ENCODE measurements around the gene FGFR4.

The FGFR4 gene

DNA sequence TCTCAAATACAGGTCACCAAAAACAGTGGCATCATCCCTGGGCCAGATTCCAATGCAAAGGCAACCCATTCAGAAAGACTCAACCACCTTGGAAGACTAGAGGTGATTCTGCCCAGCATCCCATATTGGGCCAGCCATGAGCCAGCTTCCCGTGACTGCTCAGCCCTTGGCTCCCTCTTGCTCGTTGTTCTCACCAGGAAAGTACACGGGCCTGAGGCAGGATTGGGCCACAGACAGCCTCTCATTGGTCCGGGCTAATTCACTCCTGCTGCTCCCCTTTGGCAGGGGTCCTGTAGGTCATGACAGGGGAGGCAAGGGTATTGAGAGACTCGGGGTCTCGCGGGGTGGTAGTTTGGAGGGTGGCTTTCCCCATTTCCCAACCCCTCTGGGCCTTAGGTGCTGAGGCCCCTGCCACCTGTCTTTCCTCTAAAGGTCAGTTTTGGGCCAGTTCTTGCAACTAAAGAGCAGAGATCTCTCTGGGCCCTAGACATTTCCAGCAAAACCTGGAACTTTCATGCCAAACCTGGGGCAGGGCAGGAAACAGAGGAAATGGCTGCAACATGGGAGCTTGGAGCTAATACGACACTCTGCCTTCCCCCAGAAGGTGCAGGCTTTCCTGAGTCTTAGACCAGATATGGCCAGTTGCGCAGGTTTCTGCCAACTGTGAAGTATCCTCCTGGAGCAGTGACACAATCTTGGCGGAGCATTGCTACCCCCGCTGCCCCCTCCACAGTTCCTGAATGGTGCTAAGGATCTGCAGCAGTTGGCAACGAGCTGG, 22.0 kb upstream of the FGFR4 start:
- Histone ChIP-seq H3K79me2 (ENCODE audit: insufficient read depth, low read length) (no peaks in the 10 kb centered on the region), H3K27ac (ENCODE audit: low read depth, low read length) (no peak overlapping the region), H3K9me3 (ENCODE audit: insufficient read depth, low read length) (no peaks in the 10 kb centered on the region), H3F3A (ENCODE audit: insufficient read depth) (peaks cover 5% of the 10 kb centered on the region; the same call in 1 of the 2 replicates), H4K20me1 (ENCODE audit: low read depth, low read length) (no peaks in the 10 kb centered on the region), H3K27me3 (ENCODE audit: low read length) (no peaks in the 10 kb centered on the region), H3K9ac (ENCODE audit: low read length) (no peak overlapping the region), H3K4me3 (ENCODE audit: insufficient read depth, low read length, poor library complexity, severe bottlenecking) (no peak overlapping the region), H3K36me3 (ENCODE audit: low read length) (no peaks in the 10 kb centered on the region), H3K9me2 (replicated peaks; ENCODE audit: insufficient read depth, low read length) (no peaks in the 10 kb centered on the region), H2AFZ (ENCODE audit: low read depth, low read length, severe bottlenecking) (no peak overlapping the region), H3K4me2 (ENCODE audit: low read depth, low read length, poor library complexity, severe bottlenecking) (no peak overlapping the region)
- TF ChIP-seq EZH2phosphoT487 (conservative IDR thresholded peaks at IDR 0.05; ENCODE audit: low read length): no peak
- TF ChIP-seq CTCF (IDR thresholded peaks at IDR 0.05; ENCODE audit: insufficient read depth, low read length, poor library complexity, severe bottlenecking): no peak

DNA sequence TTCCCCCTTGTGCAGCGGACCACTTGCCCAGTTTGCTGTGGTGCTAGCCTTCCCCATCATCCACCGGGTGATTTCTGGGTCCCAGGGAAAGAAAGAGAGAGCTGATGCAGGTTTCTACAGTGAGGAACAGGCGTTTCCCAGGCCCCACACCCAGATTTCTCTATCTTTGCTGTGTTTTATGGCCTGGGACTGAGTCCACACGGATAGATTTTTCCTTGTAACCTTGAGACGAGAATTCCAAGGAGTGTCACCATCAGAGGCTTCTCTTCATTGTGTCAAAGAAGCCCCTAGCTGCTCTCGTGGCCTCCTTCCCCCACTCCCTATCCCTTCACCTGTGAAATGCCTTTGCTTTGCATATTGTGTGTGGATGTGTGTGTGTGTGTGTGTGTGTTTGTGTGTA, 21.2 kb upstream of the FGFR4 start:
- H3K27me3 ChIP-seq (ENCODE audit: low read length): no peaks in the 10 kb centered on the region
- TF ChIP-seq CTCF (IDR thresholded peaks at IDR 0.05; ENCODE audit: insufficient read depth, low read length, poor library complexity, severe bottlenecking) (no peak), EZH2phosphoT487 (conservative IDR thresholded peaks at IDR 0.05; ENCODE audit: low read length) (no peak)
- no peaks in the 10 kb centered on the region for H4K20me1 ChIP-seq (ENCODE audit: low read depth, low read length)
- H3K36me3 ChIP-seq (ENCODE audit: low read length): no peaks in the 10 kb centered on the region
- no peaks in the 10 kb centered on the region for H3K9me2 ChIP-seq (replicated peaks; ENCODE audit: insufficient read depth, low read length)
- no peaks in the 10 kb centered on the region for H3K79me2 ChIP-seq (ENCODE audit: insufficient read depth, low read length)
- no peak overlapping the region for H3K4me2 ChIP-seq (ENCODE audit: low read depth, low read length, poor library complexity, severe bottlenecking)
- H3F3A ChIP-seq (ENCODE audit: insufficient read depth): peaks cover 12% of the 10 kb centered on the region
- H3K9ac ChIP-seq (ENCODE audit: low read length): no peak overlapping the region
- H3K9me3 ChIP-seq (ENCODE audit: insufficient read depth, low read length): no peaks in the 10 kb centered on the region
- no peak overlapping the region for H2AFZ ChIP-seq (ENCODE audit: low read depth, low read length, severe bottlenecking)
- no peak overlapping the region for H3K4me3 ChIP-seq (ENCODE audit: insufficient read depth, low read length, poor library complexity, severe bottlenecking)
- H3K27ac ChIP-seq (ENCODE audit: low read depth, low read length): no peak overlapping the region

DNA sequence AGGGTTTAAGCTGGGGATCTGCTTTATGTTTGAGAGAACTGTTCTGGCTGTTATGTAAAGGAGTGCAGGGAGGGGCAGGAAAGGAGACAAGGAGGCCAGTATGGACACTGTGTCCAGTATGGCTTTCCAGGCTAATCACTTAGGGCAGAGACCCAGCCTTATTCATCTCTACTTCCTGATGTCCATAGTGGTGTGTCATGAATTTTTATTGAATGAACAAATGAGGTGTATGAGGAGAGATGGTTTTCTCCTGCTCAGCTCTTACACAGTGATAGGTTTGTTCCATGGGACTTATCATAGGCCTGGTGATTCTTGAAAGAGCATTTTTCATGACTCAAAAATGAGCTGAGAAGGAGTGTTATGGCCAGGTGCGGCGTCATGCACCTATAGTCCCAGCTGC, 20.5 kb upstream of the FGFR4 start:
- H3K4me2 ChIP-seq (ENCODE audit: low read depth, low read length, poor library complexity, severe bottlenecking): no peak overlapping the region
- H3K79me2 ChIP-seq (ENCODE audit: insufficient read depth, low read length): no peaks in the 10 kb centered on the region
- H3K9ac ChIP-seq (ENCODE audit: low read length): no peak overlapping the region
- H3K9me2 ChIP-seq (replicated peaks; ENCODE audit: insufficient read depth, low read length): no peaks in the 10 kb centered on the region
- H3F3A ChIP-seq (ENCODE audit: insufficient read depth): peaks cover 20% of the 10 kb centered on the region
- H3K27ac ChIP-seq (ENCODE audit: low read depth, low read length): no peak overlapping the region
- H3K9me3 ChIP-seq (ENCODE audit: insufficient read depth, low read length): no peaks in the 10 kb centered on the region
- no peak overlapping the region for H3K4me3 ChIP-seq (ENCODE audit: insufficient read depth, low read length, poor library complexity, severe bottlenecking)
- no peak for TF ChIP-seq CTCF (IDR thresholded peaks at IDR 0.05; ENCODE audit: insufficient read depth, low read length, poor library complexity, severe bottlenecking)
- no peak for TF ChIP-seq EZH2phosphoT487 (conservative IDR thresholded peaks at IDR 0.05; ENCODE audit: low read length)
- no peak overlapping the region for H2AFZ ChIP-seq (ENCODE audit: low read depth, low read length, severe bottlenecking)
- no peaks in the 10 kb centered on the region for H4K20me1 ChIP-seq (ENCODE audit: low read depth, low read length)
- no peaks in the 10 kb centered on the region for H3K27me3 ChIP-seq (ENCODE audit: low read length)
- H3K36me3 ChIP-seq (ENCODE audit: low read length): no peaks in the 10 kb centered on the region

Data from SU-DHL-6 (cell line).